HK-2 (cell line): Measurements from ENCODE around the gene PDZRN4.
"Not testable (repeated sequence)": the region's sequence is repeated elsewhere in the genome, so short reads cannot be mapped to it uniquely, and the experiment has no call there.

Source experiments
- DNase-seq: peaks from one replicate; pipeline ENCODE4 v3.0.0-alpha.2; 2018; ENCODE audit not compliant: unreplicated experiment

Gene PDZRN4

GRCh38 chr12:41509271-41510055 is 321.3 kb downstream of the PDZRN4 start:
- no peak for DNase-seq

- no peak for DNase-seq
Measured at GRCh38 chr12:41510470-41510869, 322.4 kb downstream of the PDZRN4 start.

GRCh38 chr12:41511247-41511646 is 323.1 kb downstream of the PDZRN4 start:
- no peak for DNase-seq

DNA sequence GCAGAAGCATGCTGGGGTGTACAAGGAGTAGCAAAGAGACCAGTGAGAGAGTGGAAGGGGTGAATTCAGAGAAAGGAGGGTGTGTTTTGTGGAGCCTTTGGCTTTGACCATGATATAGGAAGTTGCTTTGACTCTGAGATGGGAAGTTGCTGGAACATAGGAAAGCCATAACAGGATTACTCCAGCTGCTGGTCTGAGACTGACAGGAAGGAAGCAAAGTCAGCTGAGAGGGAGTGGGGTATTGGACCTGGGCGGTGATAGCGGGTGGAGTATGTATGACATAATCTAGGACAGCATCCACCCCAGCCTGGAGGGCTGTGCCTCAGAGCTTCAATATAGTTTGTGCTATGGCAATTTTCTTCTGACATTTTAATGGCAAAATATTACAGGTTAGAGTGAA is 324.4 kb downstream of the PDZRN4 start:
- DNase-seq: no peak

GRCh38 chr12:41514021-41514777 is 326.1 kb downstream of the PDZRN4 start:
- DNase-seq: no peak

GRCh38 chr12:41514907-41515306 is 326.8 kb downstream of the PDZRN4 start:
- DNase-seq: no peak

GRCh38 chr12:41515953-41516352 is 327.8 kb downstream of the PDZRN4 start:
- no peak for DNase-seq

GRCh38 chr12:41520869-41521268 is 332.7 kb downstream of the PDZRN4 start:
- no peak for DNase-seq

DNA sequence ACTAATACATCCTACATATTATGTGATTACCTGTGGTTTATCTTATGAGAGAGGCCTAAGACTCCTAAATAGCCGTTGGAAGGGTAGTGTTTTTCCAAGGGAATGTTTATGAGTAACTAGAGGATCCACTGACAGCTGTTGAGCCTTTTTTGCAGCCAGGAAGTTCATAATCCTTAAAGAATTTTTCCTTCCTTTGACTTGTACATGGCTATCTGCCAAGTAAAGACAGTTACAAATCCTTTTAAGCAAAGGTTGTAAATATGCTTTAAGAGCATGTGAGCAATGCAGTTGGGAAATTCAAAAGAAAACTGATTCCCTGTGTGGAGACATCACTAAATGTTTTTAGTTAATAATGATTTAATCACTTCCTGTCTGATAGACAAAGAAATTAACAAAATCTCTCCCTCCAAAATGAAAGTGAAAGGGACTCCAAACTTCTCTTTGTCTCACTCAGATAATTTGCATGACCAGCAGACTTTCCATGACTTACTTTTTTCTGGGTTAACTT is 333.8 kb downstream of the PDZRN4 start:
- DNase-seq: peak; percentile 1

- DNase-seq: no peak
Measured at GRCh38 chr12:41527062-41527461, 338.9 kb downstream of the PDZRN4 start.

- DNase-seq: no peak
Measured at GRCh38 chr12:41527534-41528116, 339.5 kb downstream of the PDZRN4 start.

GRCh38 chr12:41528874-41529273 is 340.8 kb downstream of the PDZRN4 start:
- no peak for DNase-seq

- DNase-seq: no peak
Measured at GRCh38 chr12:41530441-41530840, 342.3 kb downstream of the PDZRN4 start.

DNA sequence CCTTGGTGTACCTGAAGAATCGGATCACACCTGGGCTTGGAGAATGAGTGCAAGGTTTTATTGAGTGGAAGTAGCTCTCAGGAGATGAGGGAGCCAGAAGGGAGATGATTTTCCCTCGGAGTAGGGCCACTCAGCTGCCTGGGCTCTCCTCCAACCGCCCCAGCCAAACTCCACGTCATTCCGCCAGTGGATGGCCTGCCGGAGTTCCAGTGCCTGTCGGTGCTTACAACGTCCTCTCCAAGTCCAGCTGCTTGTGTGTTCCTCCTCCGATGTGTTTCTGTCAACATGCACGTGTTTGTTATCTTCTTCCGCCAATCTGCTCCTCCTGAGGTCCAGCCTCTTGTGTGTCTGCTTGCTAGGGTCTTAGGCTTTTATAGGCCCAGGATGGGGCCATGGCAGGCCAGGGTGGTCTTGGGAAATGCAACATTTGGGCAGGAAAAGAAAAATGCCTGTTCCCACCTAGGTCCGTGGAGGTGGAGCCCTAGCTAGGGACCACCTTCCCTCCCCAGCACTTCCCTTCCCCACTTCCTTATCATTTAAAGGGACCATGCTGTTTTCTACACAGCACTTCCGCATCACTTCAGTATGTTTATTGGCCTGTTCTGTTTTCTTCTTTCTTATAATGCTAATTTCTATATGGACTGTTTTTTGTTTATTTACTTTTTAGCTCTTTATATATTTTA is 343.2 kb downstream of the PDZRN4 start:
- DNase-seq: no peak

DNA sequence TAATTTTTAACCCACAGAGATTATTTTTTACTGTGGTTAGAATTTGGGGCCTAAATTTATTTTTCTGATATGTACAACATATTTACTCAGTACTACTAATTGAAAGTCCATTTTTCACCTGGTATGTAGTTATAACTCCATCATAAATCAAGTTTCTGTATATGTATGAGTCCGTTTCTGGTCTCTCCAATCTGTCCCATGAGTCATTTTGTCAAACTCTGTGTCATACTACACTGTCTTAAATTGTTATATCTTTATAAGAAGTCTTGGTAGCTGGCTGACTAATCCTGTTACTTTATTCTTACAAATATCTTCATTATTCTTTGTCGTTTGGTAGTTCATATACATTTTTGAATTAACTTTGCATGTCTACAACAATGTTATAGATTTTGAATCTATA is 344.0 kb downstream of the PDZRN4 start:
- no peak for DNase-seq

DNA sequence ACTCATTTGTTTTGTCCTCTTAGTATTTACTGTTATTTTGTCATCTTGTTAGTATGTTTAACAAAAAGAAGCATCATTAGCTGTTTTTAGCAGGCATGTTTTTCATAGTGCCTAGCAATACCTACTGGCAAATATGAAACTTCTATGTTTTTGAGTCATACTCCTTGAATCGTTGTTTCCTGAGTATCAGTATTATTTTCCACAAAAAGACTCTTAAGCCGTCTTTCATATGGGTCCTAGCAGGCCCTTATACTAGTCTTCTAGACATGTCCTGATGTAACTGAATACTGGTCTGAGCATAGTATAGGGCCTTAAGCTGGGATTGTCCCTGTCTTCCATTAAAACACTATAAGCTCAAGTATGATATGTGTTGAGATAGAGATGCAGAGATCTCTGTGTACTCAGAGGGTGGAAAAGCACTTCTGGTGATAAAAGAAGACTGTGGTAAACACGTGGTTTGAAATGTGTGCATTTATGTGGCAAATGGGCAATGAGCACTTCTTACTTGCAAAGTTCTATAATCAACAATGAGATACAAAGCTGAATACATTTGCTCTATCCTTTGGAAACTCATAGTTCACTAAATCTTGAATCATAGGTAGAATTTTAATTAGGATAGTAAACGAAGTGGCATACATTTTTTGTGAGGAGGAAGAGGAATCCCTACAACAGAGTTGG is 348.8 kb downstream of the PDZRN4 start:
- DNase-seq: no peak

- no peak for DNase-seq
Measured at GRCh38 chr12:41537522-41537921, 349.4 kb downstream of the PDZRN4 start.

DNA sequence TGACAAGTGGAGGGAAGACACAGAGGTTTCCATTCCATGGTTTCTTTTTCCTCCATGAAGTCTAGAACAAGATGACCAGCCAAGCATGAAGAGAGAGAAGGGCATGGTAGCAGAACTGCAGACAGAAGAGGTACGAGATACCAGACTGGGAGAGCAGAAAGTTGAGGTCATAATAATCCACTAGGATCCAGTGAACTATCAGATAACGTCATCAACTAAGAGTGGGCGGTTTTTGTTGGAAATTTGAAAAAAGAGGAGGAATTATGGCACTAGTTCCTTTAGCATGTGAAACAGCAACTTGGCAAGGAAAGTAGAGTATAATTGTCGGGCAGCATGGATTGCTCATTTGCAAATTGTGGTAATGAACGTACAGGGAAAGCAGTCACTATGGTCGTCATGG is 357.6 kb downstream of the PDZRN4 start:
- DNase-seq: no peak

DNA sequence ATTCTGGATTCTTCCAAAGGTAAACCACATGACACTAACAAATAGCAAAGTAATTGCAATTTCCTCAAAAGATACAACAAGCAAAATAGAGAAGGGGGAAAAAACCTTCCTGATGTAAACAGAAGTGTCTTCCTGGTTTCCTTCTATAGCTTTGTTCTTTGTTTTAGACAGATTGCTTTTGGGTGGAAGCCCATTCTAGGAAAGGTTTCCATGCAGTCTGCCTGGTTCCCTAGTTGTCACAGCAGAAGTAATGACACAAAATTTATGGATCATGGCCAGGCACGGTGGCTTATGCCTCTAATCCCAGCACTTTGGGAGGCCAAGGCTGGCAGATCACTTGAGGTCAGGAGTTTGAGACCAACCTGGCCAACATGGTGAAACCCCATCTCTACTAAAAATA is 359.0 kb downstream of the PDZRN4 start:
- DNase-seq: not testable (repeated sequence)

- DNase-seq: no peak
Measured at GRCh38 chr12:41548926-41549325, 360.8 kb downstream of the PDZRN4 start.

GRCh38 chr12:41552588-41552987 is 364.5 kb downstream of the PDZRN4 start:
- no peak for DNase-seq

GRCh38 chr12:41556176-41556575 is 368.1 kb downstream of the PDZRN4 start:
- no peak for DNase-seq
